ENCODE results near the gene ASB5. TPM values are rescaled to one million over a fixed set of nuclear protein-coding genes. Genes with fewer than 3 reads are reported as not detected.
A peak's percentile ranks its signal among the peaks of the same experiment; 100 is the strongest.

Gene ASB5
- polyA plus RNA-seq, 1 experiment: 0.63 TPM

DNA sequence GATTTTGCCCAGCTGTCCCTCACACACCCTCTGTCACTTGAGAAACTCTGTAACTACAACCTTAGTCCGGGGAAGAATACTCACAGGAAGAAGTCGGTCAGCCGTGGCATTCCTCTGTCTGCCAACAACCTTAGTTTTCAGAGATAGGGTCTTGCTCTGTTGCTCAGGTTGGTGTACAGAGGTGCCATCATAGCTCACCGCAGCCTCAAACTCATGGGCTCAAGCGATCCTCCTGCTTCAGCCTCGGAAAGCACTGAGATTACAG lies 38.6 kb upstream of the ASB5 start:
- ChIA-PET CTCF (no interaction called here), POLR2A (no interaction called here)
- no peak overlapping the region for H3K4me3 ChIP-seq (ENCODE audit: low read depth, low read length)
- no peaks in the 10 kb centered on the region for H3K9me3 ChIP-seq (ENCODE audit: control insufficient read depth, insufficient read depth, low read length)
- H3K27me3 ChIP-seq (ENCODE audit: control insufficient read depth, insufficient read depth, low read length): no peaks in the 10 kb centered on the region
- no peak overlapping the region for H3K27ac ChIP-seq (ENCODE audit: low read depth, low read length)
- TF ChIP-seq, protein P1, sequence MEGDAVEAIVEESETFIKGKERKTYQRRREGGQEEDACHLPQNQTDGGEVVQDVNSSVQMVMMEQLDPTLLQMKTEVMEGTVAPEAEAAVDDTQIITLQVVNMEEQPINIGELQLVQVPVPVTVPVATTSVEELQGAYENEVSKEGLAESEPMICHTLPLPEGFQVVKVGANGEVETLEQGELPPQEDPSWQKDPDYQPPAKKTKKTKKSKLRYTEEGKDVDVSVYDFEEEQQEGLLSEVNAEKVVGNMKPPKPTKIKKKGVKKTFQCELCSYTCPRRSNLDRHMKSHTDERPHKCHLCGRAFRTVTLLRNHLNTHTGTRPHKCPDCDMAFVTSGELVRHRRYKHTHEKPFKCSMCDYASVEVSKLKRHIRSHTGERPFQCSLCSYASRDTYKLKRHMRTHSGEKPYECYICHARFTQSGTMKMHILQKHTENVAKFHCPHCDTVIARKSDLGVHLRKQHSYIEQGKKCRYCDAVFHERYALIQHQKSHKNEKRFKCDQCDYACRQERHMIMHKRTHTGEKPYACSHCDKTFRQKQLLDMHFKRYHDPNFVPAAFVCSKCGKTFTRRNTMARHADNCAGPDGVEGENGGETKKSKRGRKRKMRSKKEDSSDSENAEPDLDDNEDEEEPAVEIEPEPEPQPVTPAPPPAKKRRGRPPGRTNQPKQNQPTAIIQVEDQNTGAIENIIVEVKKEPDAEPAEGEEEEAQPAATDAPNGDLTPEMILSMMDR (IDR thresholded peaks at IDR 0.05; ENCODE audit: low read depth, low read length): no peak
- no peak for DNase-seq (ENCODE audit: low read depth, low spot score)

GRCh38 chr4:176306837-176307665 lies 38.0 kb upstream of the ASB5 start:
- H3K4me3 ChIP-seq (ENCODE audit: low read depth, low read length): no peak overlapping the region
- TF ChIP-seq, protein P1 (IDR thresholded peaks at IDR 0.05; ENCODE audit: low read depth, low read length): no peak
- no peaks in the 10 kb centered on the region for H3K9me3 ChIP-seq (ENCODE audit: control insufficient read depth, insufficient read depth, low read length)
- ChIA-PET CTCF (interaction anchor here (1.8 kb wide), 1 partner anchor 34 kb away, joined by 13 read pairs; no protein-coding TSS in a partner anchor), POLR2A (no interaction called here)
- H3K27ac ChIP-seq (ENCODE audit: low read depth, low read length): no peak overlapping the region
- DNase-seq (ENCODE audit: low read depth, low spot score): no peak
- H3K27me3 ChIP-seq (ENCODE audit: control insufficient read depth, insufficient read depth, low read length): no peaks in the 10 kb centered on the region

DNA sequence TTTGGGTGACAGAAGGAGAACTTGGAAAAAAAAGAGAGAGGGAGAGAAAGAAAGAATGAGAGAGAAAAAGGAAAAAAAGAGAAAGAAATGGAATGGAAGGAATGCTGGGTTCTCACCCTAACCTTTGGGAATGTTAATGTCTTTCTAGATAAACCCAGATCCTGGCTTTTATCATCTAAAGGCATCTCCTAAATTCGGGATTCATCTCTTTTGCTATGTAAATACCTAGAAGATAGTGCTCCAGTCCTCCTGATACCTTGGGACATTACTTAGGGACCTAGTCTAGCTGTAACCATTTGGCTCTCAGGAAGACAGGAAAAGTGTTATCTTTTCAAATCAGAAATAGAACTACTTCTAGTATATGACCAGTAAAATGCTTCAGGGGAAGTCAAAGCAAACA lies 34.9 kb upstream of the ASB5 start:
- POLR2A ChIA-PET: no interaction called here
- TF ChIP-seq, protein P1 (IDR thresholded peaks at IDR 0.05; ENCODE audit: low read depth, low read length): no peak

DNA sequence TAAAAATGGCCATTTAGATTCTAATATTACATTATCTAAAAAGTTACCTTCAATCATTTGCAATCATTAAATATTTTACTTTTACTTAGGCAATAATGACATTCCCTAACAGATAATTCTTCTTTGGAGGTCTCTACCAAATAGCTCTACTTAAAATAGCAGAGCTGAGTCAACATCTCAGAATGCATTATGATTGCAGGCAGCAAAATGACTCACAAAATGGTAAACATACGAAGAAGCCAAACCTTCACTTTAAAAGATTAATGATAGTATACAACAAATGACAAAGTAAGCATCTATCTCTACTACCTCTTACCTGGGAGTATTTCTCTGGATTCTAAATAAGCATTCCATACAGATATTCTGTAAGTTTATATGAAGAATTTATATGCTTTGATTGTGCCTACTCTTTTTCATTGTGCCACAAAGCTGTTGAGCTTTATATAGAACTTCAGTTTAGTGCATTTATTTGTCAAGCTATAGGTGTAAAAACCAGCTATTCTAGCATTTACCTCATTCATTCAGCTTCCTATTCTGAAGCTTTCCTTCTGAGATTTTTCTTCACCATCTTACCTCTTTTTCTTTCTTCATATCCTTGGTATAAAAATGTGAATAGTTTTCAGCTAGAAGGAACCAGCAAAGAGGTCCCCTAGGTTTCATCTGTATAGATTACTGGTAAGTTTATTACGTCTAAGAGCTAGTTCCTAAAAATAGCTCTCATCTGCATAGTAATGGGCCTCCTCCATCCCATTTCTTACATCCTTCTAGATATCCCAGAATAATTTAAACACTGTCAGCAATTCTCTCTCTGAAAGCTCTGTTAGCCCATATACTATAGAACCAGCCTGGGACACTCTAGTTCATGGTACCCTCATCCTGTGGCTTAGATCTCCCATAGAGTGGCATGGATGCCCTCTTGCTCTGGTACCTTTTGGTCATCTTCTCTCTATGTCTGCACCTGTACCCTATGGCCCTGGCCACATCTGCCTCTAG lies 33.6 kb upstream of the ASB5 start:
- Histone ChIP-seq H3K27me3 (ENCODE audit: control insufficient read depth, insufficient read depth, low read length) (no peaks in the 10 kb centered on the region), H3K27ac (ENCODE audit: low read depth, low read length) (no peak overlapping the region), H3K9me3 (ENCODE audit: control insufficient read depth, insufficient read depth, low read length) (no peaks in the 10 kb centered on the region), H3K4me3 (ENCODE audit: low read depth, low read length) (no peak overlapping the region)
- ChIA-PET CTCF (interaction anchor here (0.6 to 1.0 kb wide), 5 partner anchors 8 to 887 kb away, joined by 3 to 5 read pairs (median 3); no protein-coding TSS in a partner anchor), POLR2A (interaction anchor here (0.6 to 1.9 kb wide), 3 partner anchors 17 to 32 kb away, joined by 4 to 6 read pairs (median 5); no protein-coding TSS in a partner anchor)
- TF ChIP-seq, protein P1 (IDR thresholded peaks at IDR 0.05; ENCODE audit: low read depth, low read length): no peak
- DNase-seq (ENCODE audit: low read depth, low spot score): peak; percentile 61

More for the DNA sequence above, 34.9 kb upstream of the ASB5 start:
- no peak overlapping the region for H3K4me3 ChIP-seq (ENCODE audit: low read depth, low read length)
- no peaks in the 10 kb centered on the region for H3K9me3 ChIP-seq (ENCODE audit: control insufficient read depth, insufficient read depth, low read length)
- DNase-seq (ENCODE audit: low read depth, low spot score): no peak
- H3K27ac ChIP-seq (ENCODE audit: low read depth, low read length): no peak overlapping the region
- H3K27me3 ChIP-seq (ENCODE audit: control insufficient read depth, insufficient read depth, low read length): no peaks in the 10 kb centered on the region
- CTCF ChIA-PET: no interaction called here
